Panc1 (cell line): Measurements from ENCODE around the gene INPP4A.

Experiments
- CTCF ChIP-seq: fragments of 450-650 bp; IDR thresholded peaks from 2 replicates; pipeline ENCODE4 v1.5.1; 2017; ENCODE audit warnings: mild to moderate bottlenecking
- POLR2AphosphoS5 ChIP-seq: IDR thresholded peaks from 2 replicates; pipeline ENCODE4 v1.6.1; 2012; ENCODE audit warnings: mild to moderate bottlenecking, low read depth, low read length, moderate library complexity
- REST ChIP-seq, 2 experiments: IDR thresholded peaks; 2 replicates each; pipeline ENCODE4 v1.6.1; 2011 to 2012; ENCODE audit warnings: low read depth in 2 of 2, control low read depth in 1 of 2, low read length in 1 of 2, mild to moderate bottlenecking in 1 of 2, moderate library complexity in 1 of 2; ENCODE audit not compliant: insufficient read depth in 1 of 2
- SIN3A ChIP-seq: IDR thresholded peaks from 2 replicates; pipeline ENCODE4 v1.6.1; 2012; ENCODE audit warnings: low read depth, mild to moderate bottlenecking, low read length, moderate library complexity, borderline replicate concordance; ENCODE audit not compliant: insufficient read depth
- TCF7L2 ChIP-seq: IDR thresholded peaks from 2 replicates; pipeline ENCODE4 v1.6.1; 2011; ENCODE audit warnings: mild to moderate bottlenecking, low read depth, low read length, inconsistent platforms

- TF ChIP-seq CTCF (no peak), REST (IDR thresholded peaks at IDR 0.05; ENCODE audit: insufficient read depth in 1 of 2, low read depth in 2 of 2, low read length in 1 of 2) (no peak), SIN3A (no peak), TCF7L2 (no peak), POLR2AphosphoS5 (no peak)
These were observed 78.2 kb downstream of the INPP4A start for GRCh38 chr2:98522854-98523253.
